Kidney capillary endothelial cell (primary cell): ENCODE results near the gene EPX.
"Not testable (repeated sequence)": the region's sequence is repeated elsewhere in the genome, so short reads cannot be mapped to it uniquely, and the experiment has no call there.

Experiments
- DNase-seq: peaks from one replicate; pipeline ENCODE4 v3.0.0-alpha.2; 2018; ENCODE audit warnings: low spot score

EPX gene, protein sequence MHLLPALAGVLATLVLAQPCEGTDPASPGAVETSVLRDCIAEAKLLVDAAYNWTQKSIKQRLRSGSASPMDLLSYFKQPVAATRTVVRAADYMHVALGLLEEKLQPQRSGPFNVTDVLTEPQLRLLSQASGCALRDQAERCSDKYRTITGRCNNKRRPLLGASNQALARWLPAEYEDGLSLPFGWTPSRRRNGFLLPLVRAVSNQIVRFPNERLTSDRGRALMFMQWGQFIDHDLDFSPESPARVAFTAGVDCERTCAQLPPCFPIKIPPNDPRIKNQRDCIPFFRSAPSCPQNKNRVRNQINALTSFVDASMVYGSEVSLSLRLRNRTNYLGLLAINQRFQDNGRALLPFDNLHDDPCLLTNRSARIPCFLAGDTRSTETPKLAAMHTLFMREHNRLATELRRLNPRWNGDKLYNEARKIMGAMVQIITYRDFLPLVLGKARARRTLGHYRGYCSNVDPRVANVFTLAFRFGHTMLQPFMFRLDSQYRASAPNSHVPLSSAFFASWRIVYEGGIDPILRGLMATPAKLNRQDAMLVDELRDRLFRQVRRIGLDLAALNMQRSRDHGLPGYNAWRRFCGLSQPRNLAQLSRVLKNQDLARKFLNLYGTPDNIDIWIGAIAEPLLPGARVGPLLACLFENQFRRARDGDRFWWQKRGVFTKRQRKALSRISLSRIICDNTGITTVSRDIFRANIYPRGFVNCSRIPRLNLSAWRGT

DNA sequence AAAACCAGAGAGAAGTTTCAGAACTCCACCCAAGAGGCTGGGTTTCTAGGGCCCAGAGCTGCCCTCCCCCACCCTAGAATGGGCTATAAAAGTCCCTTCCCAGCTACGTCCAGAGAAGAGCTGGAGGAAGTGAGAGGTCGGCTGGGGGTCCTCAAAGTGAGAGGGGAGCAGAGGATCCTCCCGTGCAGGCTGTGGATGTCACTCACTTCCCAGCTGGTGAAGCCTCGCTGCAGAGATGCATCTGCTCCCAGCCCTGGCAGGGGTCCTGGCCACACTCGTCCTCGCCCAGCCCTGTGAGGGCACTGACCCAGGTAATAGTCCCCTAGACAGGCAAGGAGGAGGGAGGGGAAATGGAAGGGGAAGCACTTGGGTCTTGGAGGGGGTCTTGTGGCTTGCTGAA, at the start of gene EPX:
Gene EPX, plus strand, starts transcription at position 115 of the 400 bp plus-strand sequence. Its CDS starts 121 bp downstream, at position 236.
- no peak for DNase-seq

DNA sequence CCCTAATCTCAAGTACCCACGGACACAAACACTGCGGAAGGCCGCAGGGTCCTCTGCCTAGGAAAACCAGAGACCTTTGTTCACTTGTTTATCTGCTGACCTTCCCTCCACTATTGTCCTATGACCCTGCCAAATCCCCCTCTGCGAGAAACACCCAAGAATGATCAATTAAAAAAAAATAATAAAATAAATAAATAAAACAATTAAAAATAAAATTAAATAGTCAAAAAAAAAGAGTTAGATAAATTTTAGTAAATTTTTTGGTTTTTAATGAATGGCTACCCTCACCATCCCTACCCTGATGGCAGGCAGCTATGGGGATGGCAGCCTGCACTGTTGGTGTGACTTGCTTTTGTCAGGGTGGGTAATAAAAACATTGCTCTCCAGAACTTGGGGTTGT, 49.2 kb upstream of the EPX start:
- DNase-seq = not testable (repeated sequence)

DNA sequence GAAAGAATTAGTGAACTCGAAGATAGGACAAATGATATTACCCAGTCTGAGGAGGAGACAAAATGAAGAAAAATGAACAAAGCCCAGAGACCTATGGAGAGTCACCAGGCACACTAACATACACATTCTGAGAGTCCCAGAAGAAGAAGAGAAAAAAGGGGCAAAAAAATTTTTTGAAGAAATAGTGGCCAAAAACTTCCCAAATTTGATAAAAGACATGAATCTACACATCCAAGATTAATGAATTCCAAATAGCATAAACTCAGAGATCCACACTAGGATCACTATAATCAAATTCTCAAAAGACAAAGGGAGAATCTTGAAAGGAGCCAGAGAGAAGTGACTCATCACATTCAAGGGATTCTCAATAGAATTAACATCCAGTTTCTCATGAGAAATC, 47.7 kb upstream of the EPX start:
- DNase-seq = no peak

DNA sequence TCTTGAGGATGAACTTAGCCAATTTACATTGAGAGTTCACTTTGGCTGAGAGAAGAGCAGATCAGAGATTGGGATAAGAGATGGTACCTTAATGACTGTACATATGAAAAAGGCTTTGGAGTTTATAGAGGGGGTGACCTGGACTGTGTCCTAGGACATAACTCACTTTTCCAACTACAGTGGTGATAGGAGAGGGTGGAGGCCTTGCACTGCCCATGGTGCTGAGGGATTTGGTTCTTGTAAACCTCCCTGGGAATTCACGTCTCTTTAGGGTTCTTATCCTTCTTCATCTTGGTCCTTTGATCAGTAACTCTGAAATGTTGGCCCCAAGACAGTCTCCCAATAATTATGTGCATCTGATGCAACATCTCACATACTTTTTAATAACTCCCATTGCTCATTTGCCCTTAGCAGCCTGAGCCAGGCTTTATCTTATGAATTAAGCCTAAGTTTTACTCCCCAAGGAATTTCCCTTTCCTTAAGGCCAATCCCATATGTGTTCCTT, 44.5 kb upstream of the EPX start, which contains the start of gene OR4D1:
Gene OR4D1, plus strand, starts transcription at position 455 of the 505 bp plus-strand sequence. CDS start 6,770 bp downstream, outside the sequence.
- DNase-seq = no peak

DNA sequence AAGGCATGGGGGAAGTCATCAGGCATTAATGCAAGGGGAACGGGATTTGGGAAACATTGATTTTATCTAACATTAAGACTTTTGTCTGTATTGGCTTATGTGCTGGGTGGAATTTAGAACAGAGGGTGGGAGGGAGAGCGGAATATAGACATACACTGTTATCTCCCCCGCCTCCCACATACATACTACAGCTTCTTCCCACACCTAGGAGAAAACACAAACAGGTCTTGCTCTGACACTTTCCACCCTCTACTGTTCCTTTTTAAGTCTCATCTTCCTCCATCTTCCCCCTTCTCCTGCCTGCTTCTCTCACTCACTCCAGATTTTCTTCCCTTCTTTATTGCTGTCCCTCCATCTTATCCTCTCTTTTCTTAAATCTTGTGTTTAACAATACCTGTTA, 43.9 kb upstream of the EPX start:
- no peak for DNase-seq

DNA sequence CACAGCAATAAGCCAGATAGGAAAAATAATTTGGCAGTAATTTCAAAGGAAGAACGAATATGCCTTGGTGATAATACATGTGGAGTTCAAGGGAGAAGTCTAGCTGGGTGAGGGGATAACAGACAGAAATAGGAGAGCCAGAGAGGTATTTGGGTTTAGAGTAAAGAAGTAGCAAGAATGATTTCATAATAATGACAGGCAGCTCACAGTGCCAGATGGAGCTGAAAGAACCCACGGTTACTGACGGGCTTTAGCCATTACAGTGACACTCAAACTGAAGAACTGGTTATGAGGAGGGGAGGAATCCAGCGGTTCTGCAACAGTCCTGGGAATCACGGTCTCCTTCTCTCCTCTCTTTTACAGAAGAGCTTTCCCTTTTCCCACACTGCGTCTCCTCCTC, 42.1 kb upstream of the EPX start:
- no peak for DNase-seq

DNA sequence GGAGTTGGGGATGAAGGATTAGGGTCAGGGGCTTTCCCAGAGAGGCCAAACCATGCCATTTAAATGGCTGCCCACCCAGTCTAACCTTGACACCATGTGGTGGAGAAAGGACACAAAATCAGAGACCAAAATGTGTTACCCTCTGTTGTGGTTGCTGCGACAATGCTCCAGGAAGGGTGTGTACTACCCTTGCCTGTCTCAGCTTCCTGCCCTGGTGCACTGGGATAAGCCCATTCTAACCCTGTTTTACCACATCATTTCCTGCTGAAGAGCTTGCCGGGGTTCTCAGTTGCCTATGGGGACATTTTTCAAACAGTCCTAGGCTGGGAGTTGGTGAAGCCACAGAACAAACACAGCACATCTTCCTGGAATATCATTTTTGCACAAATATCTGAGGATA, 39.5 kb upstream of the EPX start:
- peak; percentile 22 for DNase-seq

DNA sequence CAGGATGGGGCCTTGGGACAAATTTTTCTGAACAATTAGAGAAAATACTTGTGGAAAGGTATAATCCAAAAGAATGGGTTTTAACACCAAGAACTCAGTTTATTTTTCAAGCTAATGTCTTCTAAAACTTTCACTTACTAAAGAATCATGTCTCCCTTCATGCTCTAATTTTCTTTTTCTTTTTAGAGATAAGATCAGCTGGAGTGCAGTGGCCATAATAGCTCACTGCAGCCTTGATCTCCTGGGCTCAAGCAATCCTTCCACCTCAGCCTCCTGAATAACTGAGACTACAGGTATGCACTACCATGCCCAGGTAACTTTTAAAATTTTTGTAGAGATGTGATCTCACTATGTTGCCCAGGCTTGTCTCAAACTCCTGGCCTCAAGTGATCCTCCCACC, 38.9 kb upstream of the EPX start:
- DNase-seq = no peak

DNA sequence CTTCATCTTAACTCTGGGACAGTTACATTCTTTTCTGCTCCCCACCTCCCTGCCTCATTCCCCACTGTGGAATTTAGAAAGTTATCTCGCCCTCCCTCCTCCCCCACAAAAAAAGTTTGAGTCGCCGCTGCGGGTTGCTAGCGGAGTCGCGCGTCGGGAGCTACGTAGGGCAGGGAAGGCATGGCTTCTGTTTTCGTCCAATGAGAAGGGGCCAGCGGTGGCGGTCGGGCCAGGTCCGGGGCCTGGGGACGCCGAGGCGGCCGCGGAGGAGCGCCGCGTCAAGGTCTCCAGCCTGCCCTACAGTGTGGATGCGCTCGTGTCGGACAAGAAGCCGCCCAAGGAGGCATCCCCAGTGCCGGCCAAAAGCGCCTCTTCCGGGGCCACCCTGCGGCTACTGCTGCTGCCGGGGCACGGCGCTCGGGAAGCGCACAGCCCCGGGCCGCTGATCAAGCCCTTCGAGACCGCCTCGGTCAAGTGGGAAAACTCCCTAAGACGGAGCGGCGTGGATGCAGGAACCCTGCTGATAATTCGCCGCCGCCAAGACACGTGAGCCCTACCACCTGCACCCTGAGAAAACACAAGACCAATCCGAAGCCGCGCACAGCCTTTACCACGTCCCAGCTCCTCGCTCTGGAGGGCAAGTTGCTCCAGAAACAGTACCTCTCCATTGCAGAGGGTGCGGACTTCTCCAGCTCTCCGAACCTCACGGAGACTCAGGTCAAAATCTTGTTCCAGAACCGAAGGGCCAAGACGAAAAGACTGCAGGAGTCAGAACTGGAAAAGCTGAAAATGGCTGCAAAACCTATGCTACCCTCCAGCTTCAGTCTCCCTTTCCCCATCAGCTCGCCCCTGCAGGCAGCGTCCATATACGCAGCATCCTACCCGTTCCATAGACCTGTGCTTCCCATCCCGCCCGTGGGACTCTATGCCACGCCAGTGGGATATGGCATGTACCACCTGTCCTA, 35.4 kb upstream of the EPX start:
- DNase-seq = no peak

DNA sequence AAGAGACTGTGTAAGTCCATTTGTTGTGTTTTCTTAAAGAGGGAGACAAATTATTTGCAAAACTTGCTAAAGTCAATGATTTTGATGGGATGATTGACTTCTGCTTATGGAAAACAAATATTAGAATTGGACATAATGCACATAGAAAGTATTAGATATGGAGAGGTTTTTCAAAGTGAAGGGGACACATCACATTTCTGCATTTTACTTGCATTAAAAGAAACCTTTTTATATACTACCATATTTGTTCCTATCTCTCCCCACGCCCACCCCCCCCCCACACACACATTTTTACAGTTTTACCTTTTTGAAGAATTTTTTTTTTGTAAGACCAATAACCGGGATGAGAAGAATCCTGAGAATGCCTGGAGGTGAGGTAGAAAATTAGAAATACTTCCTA, 34.3 kb upstream of the EPX start:
- DNase-seq = no peak

DNA sequence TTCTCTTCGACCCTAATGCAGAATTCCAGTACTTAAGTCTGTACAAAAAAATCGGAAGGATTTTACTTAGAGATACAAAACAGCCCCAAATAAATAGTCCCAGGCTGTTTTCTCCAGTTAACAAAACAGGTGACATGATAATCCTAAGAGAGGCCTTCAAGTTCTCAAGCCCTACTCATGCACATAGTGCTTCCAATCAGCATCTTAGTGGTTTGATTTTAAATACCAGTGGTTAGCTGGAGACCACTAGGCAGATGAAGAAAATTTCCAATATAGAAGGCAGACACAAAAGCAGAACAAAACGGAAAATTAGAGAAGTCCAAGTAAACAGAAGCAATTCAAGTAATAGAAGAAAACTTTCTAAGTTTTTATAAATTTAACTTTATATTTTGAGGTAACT, 31.0 kb upstream of the EPX start:
- DNase-seq = no peak

DNA sequence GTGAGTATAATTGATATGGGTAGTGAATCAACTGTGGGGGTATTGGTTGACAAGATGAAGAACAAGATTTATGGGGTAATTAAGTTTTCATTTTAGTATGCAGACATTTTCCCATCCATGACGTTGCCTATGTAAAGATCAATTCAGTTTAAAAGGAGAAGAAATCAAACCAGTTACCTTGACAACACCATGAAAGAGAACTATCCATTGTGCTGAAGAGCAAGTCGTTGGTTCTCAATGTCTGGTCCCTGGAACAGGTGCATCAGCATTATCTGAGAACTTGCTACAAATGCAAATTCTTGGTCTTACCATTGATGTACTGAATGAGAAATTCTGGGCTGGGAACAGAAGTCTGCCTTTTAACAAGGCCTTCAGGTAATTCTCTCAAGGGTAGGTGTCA, 26.5 kb upstream of the EPX start:
- no peak for DNase-seq

DNA sequence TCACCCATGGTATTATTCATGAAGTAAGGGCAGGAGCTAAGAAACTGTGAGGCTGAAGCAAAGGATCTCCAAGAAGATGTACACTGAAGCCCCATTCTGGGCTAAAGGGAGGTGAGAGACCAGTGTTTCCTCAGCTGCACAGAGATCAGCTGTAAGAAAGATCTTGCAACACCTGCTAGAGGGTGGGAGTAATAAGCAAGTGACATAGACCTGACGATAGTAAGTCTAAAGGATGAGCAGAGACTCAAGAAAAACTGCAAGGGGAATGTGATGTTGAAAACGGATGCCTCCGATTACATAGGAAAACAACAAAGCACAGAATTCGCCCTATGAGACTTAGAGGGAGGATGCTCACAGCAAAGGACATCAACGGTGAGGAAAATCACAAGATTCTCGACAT, 25.8 kb upstream of the EPX start, which contains the start of gene OR4D2:
Gene OR4D2, plus strand, starts transcription at position 301 of the 400 bp plus-strand sequence. CDS start 2,674 bp downstream, outside the sequence.
- no peak for DNase-seq

DNA sequence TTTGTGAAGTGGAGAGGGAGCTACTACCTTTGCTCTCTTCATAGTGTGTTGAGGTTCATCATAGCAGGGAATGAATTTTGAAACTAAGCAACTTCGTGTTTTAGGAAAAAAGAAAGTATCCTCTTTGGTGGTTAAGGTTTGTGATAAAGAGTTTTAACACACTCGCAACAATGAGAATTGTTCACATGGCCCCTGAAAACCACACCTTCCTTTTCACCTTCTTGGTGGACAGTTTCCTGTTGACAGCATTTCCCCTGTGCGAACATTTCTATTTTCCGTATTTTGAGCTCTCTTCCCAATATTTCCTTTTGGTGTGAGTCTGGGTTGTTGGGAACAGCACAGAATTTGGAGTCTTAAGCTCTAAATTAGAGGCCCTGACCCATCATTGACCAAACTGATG, 21.9 kb upstream of the EPX start:
- no peak for DNase-seq

DNA sequence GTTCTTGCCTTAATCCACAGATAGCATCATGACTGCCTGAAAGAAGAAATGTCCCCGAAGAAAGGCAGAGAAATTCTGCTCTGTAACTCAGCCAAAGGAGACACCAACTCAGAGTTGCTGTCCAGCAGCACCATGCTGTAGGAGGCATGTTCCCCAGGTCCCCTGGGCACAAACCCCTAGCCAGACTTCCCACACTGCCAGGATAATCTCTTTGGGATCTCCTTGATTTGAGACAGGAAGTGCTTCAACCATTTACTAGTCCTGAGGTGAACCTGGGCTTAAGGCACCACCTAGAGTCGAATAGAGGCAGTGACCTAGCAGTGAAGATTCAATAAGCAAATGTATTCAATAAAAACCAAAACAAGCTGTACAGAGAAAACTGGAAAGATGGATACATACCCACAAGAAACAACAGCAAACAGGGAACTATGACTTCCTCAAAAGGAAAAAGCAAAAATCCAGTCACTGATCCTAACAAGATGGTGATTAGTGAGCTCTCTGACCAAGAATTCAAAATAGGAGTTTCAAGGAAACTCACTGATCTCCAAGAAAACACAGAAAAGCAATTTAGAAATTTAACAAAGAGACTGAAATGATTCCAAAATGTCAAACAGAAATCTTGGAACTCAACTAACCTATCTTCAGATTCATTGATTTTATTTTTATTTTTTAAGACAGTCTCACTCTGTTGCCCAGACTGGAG, 20.0 kb upstream of the EPX start:
- DNase-seq = peak; percentile 19

DNA sequence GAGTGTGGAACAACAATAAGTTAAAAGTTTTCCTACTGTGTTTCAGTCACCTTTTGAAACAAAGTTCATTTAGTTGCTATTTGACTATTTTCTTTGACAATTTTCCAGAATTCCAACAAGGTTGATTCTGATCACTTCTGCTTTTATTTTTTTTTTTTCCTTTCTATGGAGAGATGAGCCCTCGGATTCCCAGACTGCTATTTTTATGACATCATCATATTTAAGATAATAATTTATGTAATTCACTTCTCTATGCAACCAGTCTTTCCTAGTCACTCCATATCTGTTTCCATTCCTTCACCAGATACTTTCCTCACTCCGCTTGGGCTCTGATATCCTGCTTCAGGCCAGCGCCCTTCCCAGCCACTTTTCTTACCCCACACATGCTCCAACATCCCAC, 17.7 kb upstream of the EPX start:
- DNase-seq = no peak

DNA sequence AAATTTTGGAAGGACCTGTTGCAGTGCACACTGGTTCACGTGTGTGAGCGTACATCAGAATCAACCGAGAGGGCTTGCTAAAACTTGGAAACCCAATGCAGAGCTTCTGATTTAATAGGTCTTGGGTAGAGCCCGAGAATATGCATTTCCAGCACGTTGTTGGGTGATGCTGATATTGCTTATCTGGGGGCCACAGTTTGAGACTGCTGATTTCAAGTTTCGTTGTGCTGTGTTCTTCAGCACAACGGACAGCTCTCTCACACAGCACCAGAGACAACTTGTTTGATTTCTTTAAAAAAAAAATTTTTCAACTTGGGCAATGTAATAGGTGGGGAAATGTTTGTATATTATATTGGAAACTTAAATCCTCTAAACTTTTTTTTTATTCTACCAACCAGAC, 16.3 kb upstream of the EPX start:
- DNase-seq = no peak

DNA sequence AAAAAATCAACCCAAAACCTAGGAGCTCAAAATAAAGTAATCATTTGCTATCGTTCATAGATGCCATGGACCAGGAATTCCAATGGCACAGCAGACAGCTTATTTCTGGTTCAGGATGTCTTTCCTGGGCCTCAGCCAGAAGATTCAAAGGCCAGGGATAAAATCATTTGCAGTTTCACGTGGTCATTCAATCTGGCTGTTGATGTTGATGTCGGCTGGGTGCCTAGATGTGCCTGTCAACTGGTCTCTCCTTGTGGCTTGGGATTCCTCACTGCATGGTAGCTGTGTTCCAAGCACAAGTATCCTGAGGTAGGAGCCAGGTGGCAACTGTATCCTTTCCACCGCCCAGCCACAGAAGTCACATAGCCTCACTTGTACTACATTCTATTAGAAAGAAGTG, 10.7 kb upstream of the EPX start:
- DNase-seq = no peak

DNA sequence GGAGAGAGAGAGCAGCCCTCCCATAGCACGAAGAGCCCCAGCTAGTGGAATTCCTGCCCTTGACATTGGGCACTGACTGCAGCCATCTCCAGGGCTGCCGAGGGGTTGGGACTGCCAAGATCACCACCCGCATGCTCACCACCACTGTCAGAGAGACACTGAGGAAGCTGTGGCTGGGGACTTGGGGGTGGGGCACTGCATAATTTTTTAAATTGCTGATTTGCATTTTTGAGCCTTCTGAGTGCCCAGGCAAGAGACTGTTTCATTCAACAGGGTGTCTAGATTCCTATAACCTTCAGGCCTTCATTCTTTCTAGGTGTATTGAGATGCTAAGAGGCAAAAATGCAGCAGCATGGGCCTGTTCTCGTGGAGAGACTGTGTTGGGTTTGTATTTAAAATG, 9.0 kb upstream of the EPX start:
- DNase-seq = no peak

DNA sequence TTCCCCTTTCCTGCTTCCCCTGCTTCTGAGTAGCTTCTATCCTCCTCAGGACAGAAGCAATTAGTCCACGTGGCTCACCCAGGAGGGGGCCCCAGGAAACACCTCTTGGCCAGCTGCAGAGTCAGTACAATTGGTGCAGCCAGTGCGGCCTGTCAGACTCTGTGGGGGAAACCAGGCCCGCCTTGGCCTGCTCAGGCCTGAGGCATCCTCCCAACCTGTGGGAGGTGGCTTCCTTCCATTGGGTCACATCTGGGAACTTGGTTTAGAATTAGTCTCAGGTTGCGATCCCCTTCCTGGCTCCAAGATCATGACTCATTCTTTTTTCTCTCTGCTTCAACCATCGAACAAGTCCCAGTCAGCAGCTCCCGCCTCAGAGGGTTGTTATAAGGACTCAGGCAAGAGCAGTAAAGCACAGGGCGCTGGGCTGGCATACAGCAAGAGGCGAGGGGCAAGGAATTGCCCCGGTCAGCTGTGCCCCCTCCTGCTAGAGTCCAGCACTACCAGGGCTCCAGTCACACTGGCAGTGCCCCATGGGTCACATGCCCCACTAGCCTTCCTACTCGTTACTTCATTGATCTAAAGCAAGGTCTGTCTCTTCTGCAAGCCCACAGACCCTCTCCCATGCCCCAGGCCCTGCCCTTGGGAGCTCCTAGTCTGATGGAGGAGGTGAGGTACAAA, 8.1 kb upstream of the EPX start:
- no peak for DNase-seq
